Measurements from ENCODE around the gene ERC1.

ERC1 gene

DNA sequence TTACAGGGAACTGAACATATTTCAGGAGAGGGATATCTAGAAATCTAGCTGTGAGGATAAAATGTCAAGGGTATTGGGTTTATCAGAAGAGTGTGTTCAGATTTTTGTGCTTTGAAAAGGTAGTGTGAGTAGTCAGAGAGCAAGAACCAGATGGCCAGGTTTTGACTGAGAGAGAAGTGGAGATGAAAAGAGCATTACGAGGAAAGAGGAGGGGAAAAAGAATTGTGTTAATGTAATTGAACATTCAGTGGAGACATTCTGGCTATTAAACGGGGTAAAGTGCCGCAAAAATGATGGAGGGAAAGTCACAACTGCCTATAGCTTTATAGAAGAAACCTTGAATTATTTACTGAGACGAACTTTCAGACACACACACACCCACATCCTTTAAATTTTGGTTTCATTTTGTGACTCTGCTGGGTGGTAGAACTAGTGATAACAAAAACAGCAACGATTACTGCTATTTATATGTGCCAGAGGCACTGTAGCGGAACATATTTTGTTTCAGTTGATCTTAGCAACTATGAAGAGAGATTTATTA is 213.6 kb downstream of the ERC1 start:
- CTCF ChIA-PET: interaction anchor here (0.7 to 1.5 kb wide), 3 partner anchors 87 to 140 kb away, joined by 4 to 7 read pairs (median 7); no protein-coding TSS in a partner anchor
- Histone ChIP-seq H3K9me3 (ENCODE audit: control insufficient read depth, insufficient read depth, low read depth, low read length) (no peaks in the 10 kb centered on the region), H3K27ac (ENCODE audit: extremely low read depth, low read depth, low read length) (no peak overlapping the region), H3K4me1 (ENCODE audit: control insufficient read depth, insufficient read depth, low read length) (peaks cover 31% of the 10 kb centered on the region), H3K36me3 (ENCODE audit: control insufficient read depth in 2 of 2, insufficient read depth in 1 of 2, low read length in 2 of 2) (no peaks in the 10 kb centered on the region), H3K4me3 (ENCODE audit: low read depth, low read length) (peak overlapping the region; percentile 19)
- POLR2A ChIA-PET: no interaction called here
- TF ChIP-seq ZNF837 (tag by site-specific recombination; IDR thresholded peaks at IDR 0.05) (no peak), ZBTB17 (tag by site-specific recombination; IDR thresholded peaks at IDR 0.05) (no peak), ZNF692 (tag by site-specific recombination; IDR thresholded peaks at IDR 0.05) (no peak), ZNF133 (tag by site-specific recombination; IDR thresholded peaks at IDR 0.05) (no peak), ZNF623 (tag by site-specific recombination; IDR thresholded peaks at IDR 0.05) (no peak), SCRT2 (tag by site-specific recombination; IDR thresholded peaks at IDR 0.05) (no peak), ZNF19 (tag by site-specific recombination; IDR thresholded peaks at IDR 0.05; ENCODE audit: low read depth) (no peak), ZNF792 (tag by site-specific recombination; IDR thresholded peaks at IDR 0.05) (no peak), ZNF280C (tag by site-specific recombination; IDR thresholded peaks at IDR 0.05) (no peak), ZNF37A (tag by site-specific recombination; IDR thresholded peaks at IDR 0.05) (no peak), ZNF513 (tag by site-specific recombination; IDR thresholded peaks at IDR 0.05) (no peak), ZNF660 (tag by site-specific recombination; IDR thresholded peaks at IDR 0.05) (peak; percentile 85; the same call in 1 of the 2 replicates), BCL11B (tag by site-specific recombination; IDR thresholded peaks at IDR 0.05; ENCODE audit: low read depth) (no peak), ZNF433 (tag by site-specific recombination; IDR thresholded peaks at IDR 0.05; ENCODE audit: low read depth) (no peak), ZNF138 (tag by site-specific recombination; IDR thresholded peaks at IDR 0.05; ENCODE audit: borderline replicate concordance) (no peak), ZNF423 (tag by site-specific recombination; IDR thresholded peaks at IDR 0.05) (no peak), ZNF776 (tag by site-specific recombination; IDR thresholded peaks at IDR 0.05; ENCODE audit: borderline replicate concordance) (no peak), ZFHX2 (tag by site-specific recombination; conservative IDR thresholded peaks at IDR 0.05) (no peak), ZNF114 (tag by site-specific recombination; IDR thresholded peaks at IDR 0.05) (no peak), SP3 (tag by site-specific recombination; IDR thresholded peaks at IDR 0.05) (no peak), ZNF501 (tag by site-specific recombination; IDR thresholded peaks at IDR 0.05) (peak; percentile 50; the same call in 1 of the 2 replicates), EGR2 (tag by site-specific recombination; IDR thresholded peaks at IDR 0.05; ENCODE audit: low read depth) (no peak), HIC1 (tag by site-specific recombination; IDR thresholded peaks at IDR 0.05) (no peak), ZNF658 (tag by site-specific recombination; IDR thresholded peaks at IDR 0.05) (no peak), KLF16 (tag by site-specific recombination; IDR thresholded peaks at IDR 0.05) (0 out of 2 replicates have a peak, but pooled peaks have one; percentile 30), GLIS2 (tag by site-specific recombination; IDR thresholded peaks at IDR 0.05) (no peak), RBAK (tag by site-specific recombination; IDR thresholded peaks at IDR 0.05) (no peak)
- TF ChIP-seq, protein P1, sequence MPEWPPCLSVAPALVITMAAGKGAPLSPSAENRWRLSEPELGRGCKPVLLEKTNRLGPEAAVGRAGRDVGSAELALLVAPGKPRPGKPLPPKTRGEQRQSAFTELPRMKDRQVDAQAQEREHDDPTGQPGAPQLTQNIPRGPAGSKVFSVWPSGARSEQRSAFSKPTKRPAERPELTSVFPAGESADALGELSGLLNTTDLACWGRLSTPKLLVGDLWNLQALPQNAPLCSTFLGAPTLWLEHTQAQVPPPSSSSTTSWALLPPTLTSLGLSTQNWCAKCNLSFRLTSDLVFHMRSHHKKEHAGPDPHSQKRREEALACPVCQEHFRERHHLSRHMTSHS (tag by site-specific recombination; IDR thresholded peaks at IDR 0.05): no peak
- TF ChIP-seq, protein P2, sequence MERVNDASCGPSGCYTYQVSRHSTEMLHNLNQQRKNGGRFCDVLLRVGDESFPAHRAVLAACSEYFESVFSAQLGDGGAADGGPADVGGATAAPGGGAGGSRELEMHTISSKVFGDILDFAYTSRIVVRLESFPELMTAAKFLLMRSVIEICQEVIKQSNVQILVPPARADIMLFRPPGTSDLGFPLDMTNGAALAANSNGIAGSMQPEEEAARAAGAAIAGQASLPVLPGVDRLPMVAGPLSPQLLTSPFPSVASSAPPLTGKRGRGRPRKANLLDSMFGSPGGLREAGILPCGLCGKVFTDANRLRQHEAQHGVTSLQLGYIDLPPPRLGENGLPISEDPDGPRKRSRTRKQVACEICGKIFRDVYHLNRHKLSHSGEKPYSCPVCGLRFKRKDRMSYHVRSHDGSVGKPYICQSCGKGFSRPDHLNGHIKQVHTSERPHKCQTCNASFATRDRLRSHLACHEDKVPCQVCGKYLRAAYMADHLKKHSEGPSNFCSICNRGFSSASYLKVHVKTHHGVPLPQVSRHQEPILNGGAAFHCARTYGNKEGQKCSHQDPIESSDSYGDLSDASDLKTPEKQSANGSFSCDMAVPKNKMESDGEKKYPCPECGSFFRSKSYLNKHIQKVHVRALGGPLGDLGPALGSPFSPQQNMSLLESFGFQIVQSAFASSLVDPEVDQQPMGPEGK (tag by site-specific recombination; IDR thresholded peaks at IDR 0.05): no peak; the same call in 1 of the 2 replicates
